Transverse colon (tissue), 3 donors: ENCODE results near the gene GAR1.

Experiments
- CTCF ChIP-seq, 5 experiments: fragments of 200-600 bp in 3 of 5; fragments of 450-650 bp in 2 of 5; sonication (generic) in 3 of 5; IDR thresholded peaks; 1 replicate in 2 of 5; 2 replicates in 3 of 5; pipeline ENCODE4 v1.5.1; 2016 to 2017; ENCODE audit warnings: antibody characterized with exemption in 5 of 5, inconsistent platforms in 3 of 5, mild to moderate bottlenecking in 2 of 5, moderate library complexity in 1 of 5
- EP300 ChIP-seq: sonication (generic); formaldehyde crosslinking; IDR thresholded peaks from one replicate; pipeline ENCODE4 v1.6.1; 2017; ENCODE audit warnings: antibody characterized with exemption, low read depth
- POLR2A ChIP-seq: fragments of 450-650 bp; IDR thresholded peaks from one replicate; pipeline ENCODE4 v1.6.1; 2016; ENCODE audit warnings: antibody characterized with exemption, mild to moderate bottlenecking, moderate library complexity

GRCh38 chr4:109864134-109864533, 48.6 kb downstream of the GAR1 start:
- TF ChIP-seq CTCF (IDR thresholded peaks at IDR 0.05) (no peak), POLR2A (no peak), EP300 (no peak)
